ENCODE data around the gene RAB8B.

GRCh38 chr15:63165166-63165859 is 24.1 kb upstream of the RAB8B start:
- no peak for TF ChIP-seq CTCF (IDR thresholded peaks at IDR 0.05; ENCODE audit: poor library complexity)
- TF ChIP-seq EZH2 (IDR thresholded peaks at IDR 0.05; ENCODE audit: borderline replicate concordance) = no peak
- no peak for TF ChIP-seq EZH2phosphoT487 (IDR thresholded peaks at IDR 0.05; ENCODE audit: low read depth, severe bottlenecking, unreplicated experiment)
